Mesendoderm (in vitro differentiated cells): ENCODE results near the gene RAB40A.

Experiments
- DNase-seq: peaks from one replicate; pipeline ENCODE4 v3.0.0; 2013
- H2AK5ac ChIP-seq: 2 replicates; pipeline ENCODE4 v1.6.1; 2013; ENCODE audit warnings: low read length, inconsistent platforms
- H2BK120ac ChIP-seq: 2 replicates; pipeline ENCODE4 v1.6.1; 2013; ENCODE audit warnings: low read depth, mild to moderate bottlenecking, low read length, moderate library complexity, mixed read lengths
- H2BK15ac ChIP-seq: replicated peaks from 2 replicates; pipeline ENCODE4 v1.6.1; 2013; ENCODE audit warnings: low read depth, mild to moderate bottlenecking, moderate library complexity
- H2BK5ac ChIP-seq: 2 replicates; pipeline ENCODE4 v1.6.1; 2013; ENCODE audit warnings: low read length, inconsistent platforms
- H3K18ac ChIP-seq: 2 replicates; pipeline ENCODE4 v1.6.1; 2013; ENCODE audit warnings: mild to moderate bottlenecking, low read length, mixed read lengths
- H3K23ac ChIP-seq: one replicate; pipeline ENCODE4 v1.6.1; 2013; ENCODE audit warnings: low read length
- H3K27ac ChIP-seq: 2 replicates; pipeline ENCODE4 v1.5.1; 2013; ENCODE audit warnings: low read depth, mild to moderate bottlenecking, inconsistent platforms, low read length, moderate library complexity
- H3K27me3 ChIP-seq: 2 replicates; pipeline ENCODE4 v1.6.1; 2013; ENCODE audit warnings: low read length, control low read depth, mild to moderate bottlenecking, inconsistent platforms; ENCODE audit not compliant: insufficient read depth, poor library complexity
- H3K36me3 ChIP-seq: 2 replicates; pipeline ENCODE4 v1.6.1; 2013; ENCODE audit warnings: low read length, inconsistent platforms; ENCODE audit not compliant: control insufficient read depth, insufficient read depth
- H3K4ac ChIP-seq: one replicate; pipeline ENCODE4 v1.6.1; 2013; ENCODE audit warnings: low read depth, mild to moderate bottlenecking, low read length, moderate library complexity
- H3K4me1 ChIP-seq: 2 replicates; pipeline ENCODE4 v1.6.1; 2013; ENCODE audit warnings: low read depth, low read length, inconsistent platforms; ENCODE audit not compliant: control insufficient read depth
- H3K4me2 ChIP-seq: 2 replicates; pipeline ENCODE4 v1.6.1; 2013; ENCODE audit warnings: low read length
- H3K4me3 ChIP-seq: 2 replicates; pipeline ENCODE4 v1.5.1; 2013; ENCODE audit warnings: mild to moderate bottlenecking, low read length
- H3K56ac ChIP-seq: one replicate; pipeline ENCODE4 v1.6.1; 2013; ENCODE audit warnings: low read length
- H3K79me1 ChIP-seq: 2 replicates; pipeline ENCODE4 v1.6.1; 2013; ENCODE audit warnings: low read length, inconsistent platforms
- H3K79me2 ChIP-seq: 2 replicates; pipeline ENCODE4 v1.6.1; 2013; ENCODE audit warnings: mild to moderate bottlenecking, low read length; ENCODE audit not compliant: control insufficient read depth, insufficient read depth
- H3K9ac ChIP-seq: 2 replicates; pipeline ENCODE4 v1.6.1; 2013; ENCODE audit warnings: low read length, inconsistent platforms
- H4K5ac ChIP-seq: one replicate; pipeline ENCODE4 v1.6.1; 2013; ENCODE audit warnings: low read length
- H4K8ac ChIP-seq: one replicate; pipeline ENCODE4 v1.6.1; 2013; ENCODE audit warnings: low read depth, mild to moderate bottlenecking, control low read depth, low read length, moderate library complexity
- WGBS: extraction: QIAGEN DNeasy Blood & Tissue Kit; methylation state at CpG from one replicate; pipeline ENCODE4 v1.1.7; 2013; ENCODE audit warnings: low lambda C conversion rate, missing lambda C conversion rate; ENCODE audit not compliant: insufficient coverage; ENCODE audit errors: extremely low coverage; 5-methylcytosine and 5-hydroxymethylcytosine counted together

Gene RAB40A

DNA sequence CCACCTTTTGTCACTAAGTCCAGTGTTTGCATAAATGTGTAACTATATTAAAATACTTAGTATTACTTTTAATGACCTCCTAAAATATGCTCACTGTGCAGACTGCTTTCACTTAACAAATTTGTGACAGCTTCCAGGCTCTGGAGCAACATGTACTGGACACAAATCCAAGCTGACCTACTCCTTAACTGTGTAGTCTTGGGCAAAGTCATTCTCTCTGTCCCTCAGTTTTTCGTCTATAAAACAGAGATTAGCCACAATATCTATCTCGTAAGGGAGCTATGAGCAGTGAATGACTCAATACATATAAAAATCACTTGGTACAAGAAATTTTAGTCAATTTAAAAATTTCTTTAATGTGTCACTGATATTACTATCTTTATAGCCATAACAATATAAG is 20.4 kb upstream of the RAB40A start:
- Histone ChIP-seq H3K18ac (no peak overlapping the region), H3K27ac (no peak overlapping the region), H3K56ac (no peak overlapping the region), H3K4me3 (no peak overlapping the region), H2BK5ac (no peak overlapping the region), H3K27me3 (no peaks in the 10 kb centered on the region), H2BK120ac (no peak overlapping the region), H3K4ac (no peak overlapping the region), H3K9ac (no peak overlapping the region), H3K79me2 (no peaks in the 10 kb centered on the region), H3K4me2 (no peak overlapping the region), H3K23ac (no peak overlapping the region), H4K5ac (no peak overlapping the region), H2AK5ac (no peak overlapping the region), H3K36me3 (no peaks in the 10 kb centered on the region), H2BK15ac (no peak overlapping the region), H3K79me1 (no peaks in the 10 kb centered on the region), H3K4me1 (no peaks in the 10 kb centered on the region), H4K8ac (no peak overlapping the region)
- no CpG with 5 or more reads among the region's 2 CpGs for WGBS
- DNase-seq = no peak

DNA sequence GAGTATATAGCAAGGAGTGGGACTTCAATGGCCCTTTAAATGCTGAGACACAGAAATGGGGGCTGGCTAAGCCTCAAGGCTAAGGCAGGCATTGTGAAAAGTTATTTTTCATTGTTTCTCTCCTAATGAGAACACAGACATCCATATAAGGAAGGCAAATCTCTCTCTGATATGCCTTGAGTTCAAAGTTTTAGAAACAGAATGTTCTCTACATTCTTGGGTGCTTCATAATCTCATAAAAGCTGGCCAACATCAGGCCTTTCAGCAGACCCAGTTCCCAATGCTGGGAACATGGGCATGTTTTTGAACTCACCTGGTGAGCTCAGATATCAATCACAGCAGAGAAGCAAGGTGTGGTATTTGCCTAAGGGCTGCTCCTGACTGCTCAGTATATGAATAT is 19.4 kb upstream of the RAB40A start:
- H3K36me3 ChIP-seq = no peaks in the 10 kb centered on the region
- no peak overlapping the region for H3K4ac ChIP-seq
- no peak overlapping the region for H3K4me2 ChIP-seq
- H4K5ac ChIP-seq = no peak overlapping the region
- no peaks in the 10 kb centered on the region for H3K79me2 ChIP-seq
- H3K27ac ChIP-seq = no peak overlapping the region
- no peaks in the 10 kb centered on the region for H3K27me3 ChIP-seq
- no peak overlapping the region for H2AK5ac ChIP-seq
- DNase-seq = no peak
- no peak overlapping the region for H3K9ac ChIP-seq
- no peak overlapping the region for H2BK15ac ChIP-seq
- H3K79me1 ChIP-seq = no peaks in the 10 kb centered on the region
- H2BK5ac ChIP-seq = no peak overlapping the region
- H3K4me3 ChIP-seq = no peak overlapping the region
- no peak overlapping the region for H3K56ac ChIP-seq
- no peak overlapping the region for H3K18ac ChIP-seq
- no peak overlapping the region for H3K23ac ChIP-seq
- no peaks in the 10 kb centered on the region for H3K4me1 ChIP-seq
- no peak overlapping the region for H4K8ac ChIP-seq
- no peak overlapping the region for H2BK120ac ChIP-seq

DNA sequence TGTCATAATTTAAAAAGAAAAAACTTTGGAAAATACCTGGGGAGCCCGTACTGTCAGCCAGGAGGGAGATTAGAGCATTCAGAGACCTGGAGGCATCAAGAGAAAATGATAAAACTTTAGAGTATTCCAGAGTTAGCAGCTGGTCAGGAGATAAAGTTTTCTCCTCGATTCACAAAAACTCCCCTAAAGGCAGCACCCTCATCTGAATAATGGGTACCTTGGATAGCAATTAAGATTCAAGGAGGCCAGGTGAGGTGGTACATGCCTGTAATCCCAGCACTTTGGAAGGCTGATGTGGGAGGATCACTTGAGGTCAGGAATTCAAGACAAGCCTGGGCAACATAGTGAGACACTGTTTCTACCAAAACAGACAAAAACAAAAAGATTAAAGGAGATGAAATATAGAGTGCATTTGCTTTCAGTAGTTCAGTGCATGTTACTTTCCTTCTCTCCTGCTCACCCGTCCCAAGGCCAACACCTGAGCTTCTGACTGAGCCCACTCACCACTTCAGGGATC is 18.6 kb upstream of the RAB40A start:
- no CpG with 5 or more reads among the region's 3 CpGs for WGBS
- H3K4me3 ChIP-seq = no peak overlapping the region
- no peak for DNase-seq
- no peak overlapping the region for H2AK5ac ChIP-seq
- no peaks in the 10 kb centered on the region for H3K36me3 ChIP-seq
- H3K79me1 ChIP-seq = no peaks in the 10 kb centered on the region
- no peak overlapping the region for H2BK15ac ChIP-seq
- no peaks in the 10 kb centered on the region for H3K27me3 ChIP-seq
- H3K4me1 ChIP-seq = no peaks in the 10 kb centered on the region
- H2BK120ac ChIP-seq = no peak overlapping the region
- H2BK5ac ChIP-seq = no peak overlapping the region
- no peak overlapping the region for H3K4ac ChIP-seq
- H4K5ac ChIP-seq = no peak overlapping the region
- H3K79me2 ChIP-seq = no peaks in the 10 kb centered on the region
- H3K56ac ChIP-seq = no peak overlapping the region
- no peak overlapping the region for H3K9ac ChIP-seq
- H3K27ac ChIP-seq = no peak overlapping the region
- H4K8ac ChIP-seq = no peak overlapping the region
- H3K23ac ChIP-seq = no peak overlapping the region
- H3K18ac ChIP-seq = no peak overlapping the region
- H3K4me2 ChIP-seq = no peak overlapping the region

DNA sequence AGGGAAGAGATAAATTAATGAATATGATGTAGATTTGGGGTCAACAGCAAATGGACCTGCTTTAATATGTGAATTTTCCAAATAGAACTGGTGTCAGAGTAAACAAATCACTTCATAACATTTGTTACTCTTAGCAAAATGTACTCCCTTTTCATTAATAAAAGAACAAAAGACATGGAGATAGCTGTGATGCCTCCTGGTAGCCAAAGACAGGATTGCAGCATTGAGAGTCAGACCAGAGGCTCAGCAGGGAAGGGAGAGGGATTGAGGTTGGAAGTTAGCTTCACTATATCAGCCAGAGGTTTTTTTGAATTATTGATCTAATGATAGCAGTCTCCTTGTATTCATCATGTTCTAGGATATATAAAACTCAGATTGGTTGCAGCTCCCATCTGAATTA is 17.4 kb upstream of the RAB40A start:
- no peak overlapping the region for H2BK15ac ChIP-seq
- no peak overlapping the region for H2BK5ac ChIP-seq
- DNase-seq = no peak
- no peaks in the 10 kb centered on the region for H3K36me3 ChIP-seq
- no peak overlapping the region for H3K4me3 ChIP-seq
- no peak overlapping the region for H4K8ac ChIP-seq
- no peak overlapping the region for H3K9ac ChIP-seq
- no peak overlapping the region for H3K18ac ChIP-seq
- H3K4me2 ChIP-seq = no peak overlapping the region
- H3K79me2 ChIP-seq = no peaks in the 10 kb centered on the region
- no peak overlapping the region for H3K4ac ChIP-seq
- no peak overlapping the region for H2AK5ac ChIP-seq
- H3K27me3 ChIP-seq = no peaks in the 10 kb centered on the region
- no peak overlapping the region for H3K27ac ChIP-seq
- H3K23ac ChIP-seq = no peak overlapping the region
- H3K79me1 ChIP-seq = no peaks in the 10 kb centered on the region
- H2BK120ac ChIP-seq = no peak overlapping the region
- H3K56ac ChIP-seq = no peak overlapping the region
- H3K4me1 ChIP-seq = no peaks in the 10 kb centered on the region
- no peak overlapping the region for H4K5ac ChIP-seq

DNA sequence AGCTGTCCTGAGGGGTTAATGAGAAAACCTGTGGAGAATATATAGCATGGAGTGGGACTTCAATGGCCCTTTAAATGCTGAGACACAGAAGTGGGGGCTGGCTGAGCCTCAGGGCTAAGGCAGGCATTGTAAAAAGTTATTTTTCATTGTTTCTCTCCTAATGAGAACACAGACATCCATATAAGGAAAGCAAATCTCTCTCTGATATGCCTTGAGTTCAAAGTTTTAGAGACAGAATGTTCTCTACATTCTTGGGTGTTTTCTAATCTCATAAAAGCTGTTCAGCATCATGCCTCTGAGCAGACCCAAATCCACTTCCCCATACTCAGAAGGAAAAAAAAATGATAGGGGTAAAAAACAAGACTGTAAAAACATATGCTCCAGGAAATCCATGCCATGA is 16.8 kb upstream of the RAB40A start:
- Histone ChIP-seq H3K79me2 (no peaks in the 10 kb centered on the region), H2BK15ac (no peak overlapping the region), H2BK5ac (no peak overlapping the region), H3K4ac (no peak overlapping the region), H3K23ac (no peak overlapping the region), H3K18ac (no peak overlapping the region), H3K4me2 (no peak overlapping the region), H3K56ac (no peak overlapping the region), H3K4me3 (no peak overlapping the region), H4K5ac (no peak overlapping the region), H3K27me3 (no peaks in the 10 kb centered on the region), H3K36me3 (no peaks in the 10 kb centered on the region), H3K27ac (no peak overlapping the region), H3K79me1 (no peaks in the 10 kb centered on the region), H2AK5ac (no peak overlapping the region), H4K8ac (no peak overlapping the region), H3K4me1 (no peaks in the 10 kb centered on the region), H2BK120ac (no peak overlapping the region), H3K9ac (no peak overlapping the region)
- DNase-seq = no peak

DNA sequence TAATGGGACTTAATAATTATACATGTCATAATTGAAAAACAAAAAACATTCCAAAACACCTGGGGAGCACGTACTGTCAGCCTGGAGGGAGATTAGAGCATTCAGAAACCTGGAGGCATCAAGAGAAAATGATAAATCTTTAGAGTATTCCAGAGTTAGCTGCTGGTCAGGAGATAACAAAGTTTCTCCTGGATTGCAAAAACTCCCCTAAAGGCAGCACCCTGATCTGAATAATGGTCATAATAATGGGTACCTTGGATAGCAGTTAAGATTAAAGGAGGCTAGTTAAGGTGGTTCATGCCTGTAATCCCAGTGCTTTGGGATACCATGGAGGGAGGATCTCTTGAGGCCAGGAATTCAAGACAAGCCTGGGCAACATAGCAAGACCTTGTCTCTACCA is 15.9 kb upstream of the RAB40A start:
- Histone ChIP-seq H3K18ac (no peak overlapping the region), H4K8ac (no peak overlapping the region), H3K36me3 (no peaks in the 10 kb centered on the region), H2BK15ac (no peak overlapping the region), H3K79me2 (no peaks in the 10 kb centered on the region), H3K23ac (no peak overlapping the region), H3K79me1 (no peaks in the 10 kb centered on the region), H3K4me2 (no peak overlapping the region), H3K56ac (no peak overlapping the region), H3K4ac (no peak overlapping the region), H3K9ac (no peak overlapping the region), H4K5ac (no peak overlapping the region), H3K27me3 (no peaks in the 10 kb centered on the region), H3K4me1 (no peaks in the 10 kb centered on the region), H3K27ac (no peak overlapping the region), H3K4me3 (no peak overlapping the region), H2BK5ac (no peak overlapping the region), H2BK120ac (no peak overlapping the region), H2AK5ac (no peak overlapping the region)
- WGBS = no CpG with 5 or more reads among the region's 1 CpG
- DNase-seq = no peak
